ENCODE measurements around the gene CACNA1I. TPM values are rescaled to one million over a fixed set of nuclear protein-coding genes. Genes with fewer than 3 reads are reported as not detected.

Gene CACNA1I
- total RNA-seq, 1 experiment from 2014 or later, result 0.15 TPM

- Histone ChIP-seq H3K4me1 (ENCODE audit: control insufficient read depth in 1 of 2, insufficient read depth in 2 of 2, low read length in 2 of 2) (peaks cover 25 to 35% of the 10 kb centered on the region in 2 experiments), H4K20me1 (ENCODE audit: insufficient read depth) (no peaks in the 10 kb centered on the region), H3K79me2 (ENCODE audit: insufficient read depth, low read length) (peaks cover 16% of the 10 kb centered on the region), H2AFZ (ENCODE audit: low read depth, low read length, poor library complexity, severe bottlenecking) (no peak overlapping the region), H3K4me2 (ENCODE audit: low read length) (no peak overlapping the region), H3K9me3 (ENCODE audit: control insufficient read depth in 1 of 2, insufficient read depth in 1 of 2, low read depth in 1 of 2, low read length in 2 of 2) (no peaks in the 10 kb centered on the region), H3K36me3 (ENCODE audit: control insufficient read depth in 1 of 2, insufficient read depth in 2 of 2, low read length in 2 of 2) (peaks cover 0 to 2% of the 10 kb centered on the region in 2 experiments; a peak in 1 of 4 replicates), H3K27ac (ENCODE audit: low read depth, low read length) (no peak overlapping the region), H3K9ac (ENCODE audit: low read length) (no peak overlapping the region), H3K4me3 (replicated peaks in 1 of 2; ENCODE audit: low read depth in 1 of 2, low read length in 2 of 2) (no peak overlapping the region), H3K9me2 (ENCODE audit: insufficient read depth) (no peaks in the 10 kb centered on the region), H3K27me3 (ENCODE audit: insufficient read depth, low read length) (no peaks in the 10 kb centered on the region)
- POLR2A ChIA-PET, result interaction anchor here (1.1 kb wide), 1 partner anchor 16 kb away, joined by 3 read pairs; the partner anchor contains the start of gene ATF4
- BruUV-seq (replicated peaks), result no TSS peak
- CTCF ChIA-PET, result interaction anchor here (1.1 to 2.9 kb wide), 5 partner anchors 9 to 501 kb away, joined by 3 to 20 read pairs (median 9); no protein-coding TSS in a partner anchor
- TF ChIP-seq SIN3A (IDR thresholded peaks at IDR 0.05; ENCODE audit: low read depth), result no peak
- ATAC-seq (no peak), DNase-seq (ENCODE audit: low read depth, low spot score) (no peak)
- RAD21 ChIA-PET (ENCODE audit: low non-redundant PET in 1 of 2, low total read pairs in 2 of 2, uncharacterized antibody in 2 of 2, unreplicated experiment in 2 of 2), result no interaction called here
- intact Hi-C loops (cut with micrococcal nuclease), result loop anchor here (2.0 to 10.0 kb wide), 3 partner anchors 273 to 501 kb away; no protein-coding TSS in a partner anchor
These were observed 34.6 kb upstream of the CACNA1I start for GRCh38 chr22:39535831-39536449.

DNA sequence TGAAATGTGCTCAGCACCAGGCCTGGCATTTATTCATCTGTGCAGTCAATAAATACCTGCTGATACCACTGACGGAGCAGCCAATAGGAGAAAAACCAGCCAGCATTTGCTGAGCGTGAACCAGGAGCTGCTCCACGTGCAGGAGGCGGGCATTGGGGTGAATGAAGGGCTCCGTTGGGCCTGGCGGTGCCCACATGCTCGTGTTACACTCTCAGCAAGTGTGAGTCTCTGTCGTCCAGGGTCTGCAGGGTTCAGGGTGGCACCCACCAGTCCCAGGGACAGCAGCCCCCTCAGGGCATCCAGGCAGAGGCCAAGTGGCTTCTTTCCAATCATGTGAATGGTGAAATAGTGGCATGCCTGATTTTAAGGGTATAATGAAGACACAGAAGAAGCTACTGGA is 33.8 kb upstream of the CACNA1I start:
- Histone ChIP-seq H3K9me3 (ENCODE audit: control insufficient read depth in 1 of 2, insufficient read depth in 1 of 2, low read depth in 1 of 2, low read length in 2 of 2) (no peaks in the 10 kb centered on the region), H3K36me3 (ENCODE audit: control insufficient read depth in 1 of 2, insufficient read depth in 2 of 2, low read length in 2 of 2) (no peaks in the 10 kb centered on the region), H3K4me3 (replicated peaks in 1 of 2; ENCODE audit: low read depth in 1 of 2, low read length in 2 of 2) (no peak overlapping the region), H3K9me2 (ENCODE audit: insufficient read depth) (no peaks in the 10 kb centered on the region), H3K9ac (ENCODE audit: low read length) (no peak overlapping the region), H3K27ac (ENCODE audit: low read depth, low read length) (no peak overlapping the region), H3K4me2 (ENCODE audit: low read length) (no peak overlapping the region), H2AFZ (ENCODE audit: low read depth, low read length, poor library complexity, severe bottlenecking) (no peak overlapping the region), H4K20me1 (ENCODE audit: insufficient read depth) (no peaks in the 10 kb centered on the region), H3K27me3 (ENCODE audit: insufficient read depth, low read length) (no peaks in the 10 kb centered on the region), H3K79me2 (ENCODE audit: insufficient read depth, low read length) (peaks cover 8% of the 10 kb centered on the region), H3K4me1 (ENCODE audit: control insufficient read depth in 1 of 2, insufficient read depth in 2 of 2, low read length in 2 of 2) (peaks cover 18 to 27% of the 10 kb centered on the region in 2 experiments)
- DNase-seq (ENCODE audit: low read depth, low spot score) (no peak), ATAC-seq (no peak)
- CTCF ChIA-PET, result interaction anchor here (1.5 kb wide), 1 partner anchor 488 kb away, joined by 9 read pairs; no protein-coding TSS in a partner anchor
- intact Hi-C loops (cut with micrococcal nuclease), result loop anchor here (10.0 kb wide), 1 partner anchor 398 kb away; no protein-coding TSS in a partner anchor
- BruUV-seq (replicated peaks), result no TSS peak
- POLR2A ChIA-PET, result interaction anchor here (1.0 to 1.1 kb wide), 2 partner anchors 17 to 77 kb away, joined by 3 to 4 read pairs; partner anchors contain the start of gene ATF4
- TF ChIP-seq TCF7L2 (IDR thresholded peaks at IDR 0.05; ENCODE audit: borderline replicate concordance, extremely low read depth, insufficient read depth, insufficient read length) (no peak), CEBPB (IDR thresholded peaks at IDR 0.05; ENCODE audit: low read depth) (no peak), ELF1 (IDR thresholded peaks at IDR 0.05; ENCODE audit: borderline replicate concordance, low read depth) (no peak), SIN3A (IDR thresholded peaks at IDR 0.05; ENCODE audit: low read depth) (no peak), EZH2phosphoT487 (IDR thresholded peaks at IDR 0.05; ENCODE audit: borderline replicate concordance) (no peak)
- TF ChIP-seq, protein P1, sequence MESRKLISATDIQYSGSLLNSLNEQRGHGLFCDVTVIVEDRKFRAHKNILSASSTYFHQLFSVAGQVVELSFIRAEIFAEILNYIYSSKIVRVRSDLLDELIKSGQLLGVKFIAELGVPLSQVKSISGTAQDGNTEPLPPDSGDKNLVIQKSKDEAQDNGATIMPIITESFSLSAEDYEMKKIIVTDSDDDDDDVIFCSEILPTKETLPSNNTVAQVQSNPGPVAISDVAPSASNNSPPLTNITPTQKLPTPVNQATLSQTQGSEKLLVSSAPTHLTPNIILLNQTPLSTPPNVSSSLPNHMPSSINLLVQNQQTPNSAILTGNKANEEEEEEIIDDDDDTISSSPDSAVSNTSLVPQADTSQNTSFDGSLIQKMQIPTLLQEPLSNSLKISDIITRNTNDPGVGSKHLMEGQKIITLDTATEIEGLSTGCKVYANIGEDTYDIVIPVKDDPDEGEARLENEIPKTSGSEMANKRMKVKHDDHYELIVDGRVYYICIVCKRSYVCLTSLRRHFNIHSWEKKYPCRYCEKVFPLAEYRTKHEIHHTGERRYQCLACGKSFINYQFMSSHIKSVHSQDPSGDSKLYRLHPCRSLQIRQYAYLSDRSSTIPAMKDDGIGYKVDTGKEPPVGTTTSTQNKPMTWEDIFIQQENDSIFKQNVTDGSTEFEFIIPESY (IDR thresholded peaks at IDR 0.05; ENCODE audit: extremely low read depth, insufficient replicate concordance, low read length), result no peak
- TF ChIP-seq, protein P2, sequence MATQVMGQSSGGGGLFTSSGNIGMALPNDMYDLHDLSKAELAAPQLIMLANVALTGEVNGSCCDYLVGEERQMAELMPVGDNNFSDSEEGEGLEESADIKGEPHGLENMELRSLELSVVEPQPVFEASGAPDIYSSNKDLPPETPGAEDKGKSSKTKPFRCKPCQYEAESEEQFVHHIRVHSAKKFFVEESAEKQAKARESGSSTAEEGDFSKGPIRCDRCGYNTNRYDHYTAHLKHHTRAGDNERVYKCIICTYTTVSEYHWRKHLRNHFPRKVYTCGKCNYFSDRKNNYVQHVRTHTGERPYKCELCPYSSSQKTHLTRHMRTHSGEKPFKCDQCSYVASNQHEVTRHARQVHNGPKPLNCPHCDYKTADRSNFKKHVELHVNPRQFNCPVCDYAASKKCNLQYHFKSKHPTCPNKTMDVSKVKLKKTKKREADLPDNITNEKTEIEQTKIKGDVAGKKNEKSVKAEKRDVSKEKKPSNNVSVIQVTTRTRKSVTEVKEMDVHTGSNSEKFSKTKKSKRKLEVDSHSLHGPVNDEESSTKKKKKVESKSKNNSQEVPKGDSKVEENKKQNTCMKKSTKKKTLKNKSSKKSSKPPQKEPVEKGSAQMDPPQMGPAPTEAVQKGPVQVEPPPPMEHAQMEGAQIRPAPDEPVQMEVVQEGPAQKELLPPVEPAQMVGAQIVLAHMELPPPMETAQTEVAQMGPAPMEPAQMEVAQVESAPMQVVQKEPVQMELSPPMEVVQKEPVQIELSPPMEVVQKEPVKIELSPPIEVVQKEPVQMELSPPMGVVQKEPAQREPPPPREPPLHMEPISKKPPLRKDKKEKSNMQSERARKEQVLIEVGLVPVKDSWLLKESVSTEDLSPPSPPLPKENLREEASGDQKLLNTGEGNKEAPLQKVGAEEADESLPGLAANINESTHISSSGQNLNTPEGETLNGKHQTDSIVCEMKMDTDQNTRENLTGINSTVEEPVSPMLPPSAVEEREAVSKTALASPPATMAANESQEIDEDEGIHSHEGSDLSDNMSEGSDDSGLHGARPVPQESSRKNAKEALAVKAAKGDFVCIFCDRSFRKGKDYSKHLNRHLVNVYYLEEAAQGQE (IDR thresholded peaks at IDR 0.05; ENCODE audit: low read depth), result no peak
- RAD21 ChIA-PET (ENCODE audit: low non-redundant PET in 1 of 2, low total read pairs in 2 of 2, uncharacterized antibody in 2 of 2, unreplicated experiment in 2 of 2), result no interaction called here
